ENCODE measurements around the gene DOLPP1.

GRCh38 chr9:129063061-129063460, 17.9 kb upstream of the DOLPP1 start:
- TF ChIP-seq ZNF692 (tag by site-specific recombination; IDR thresholded peaks at IDR 0.05): no peak
- TF ChIP-seq CTCF (tag by site-specific recombination; IDR thresholded peaks at IDR 0.05): no peak
- no peak for TF ChIP-seq SETDB1 (IDR thresholded peaks at IDR 0.05; ENCODE audit: insufficient read length, low read length)
- no peak for TF ChIP-seq ELK4 (IDR thresholded peaks at IDR 0.05; ENCODE audit: borderline replicate concordance, low read depth, low read length)
- no peak for TF ChIP-seq KLF16 (tag by site-specific recombination; IDR thresholded peaks at IDR 0.05)
- no peak for TF ChIP-seq KLF10 (tag by site-specific recombination; IDR thresholded peaks at IDR 0.05)
- TF ChIP-seq ZSCAN30 (tag by site-specific recombination; IDR thresholded peaks at IDR 0.05): no peak
- TF ChIP-seq ZBTB44 (tag by site-specific recombination; IDR thresholded peaks at IDR 0.05): no peak
- TF ChIP-seq ZNF211 (tag by site-specific recombination; IDR thresholded peaks at IDR 0.05; ENCODE audit: low read depth): no peak
- TF ChIP-seq ZNF660 (tag by site-specific recombination; IDR thresholded peaks at IDR 0.05): no peak
- no peak for TF ChIP-seq REPIN1 (tag by site-specific recombination; IDR thresholded peaks at IDR 0.05; ENCODE audit: low read depth)
- no peak for TF ChIP-seq ZNF416 (tag by site-specific recombination; IDR thresholded peaks at IDR 0.05)
- no peak for TF ChIP-seq PRDM6 (tag by site-specific recombination; IDR thresholded peaks at IDR 0.05)

Data from HEK293 (cell line).